Pancreas (tissue), 10 donors: ENCODE measurements around the gene MT1E. TPM values are rescaled to one million over a fixed set of nuclear protein-coding genes. Genes with fewer than 3 reads are reported as not detected.
A peak's percentile ranks its signal among the peaks of the same experiment; 100 is the strongest.

ENCODE experiments used
- ATAC-seq, 4 donors: fragments of 200-7000 bp; cut with Tn5 transposase; one replicate each; pipeline versions ENCODE4 v1.8.0 to v1.9.1; 2020; ENCODE audit warnings: mild to moderate bottlenecking in 4 of 4, moderate library complexity in 4 of 4
- DNase-seq, 6 donors: peaks; one replicate each; pipeline ENCODE4 v3.0.0-alpha.2; 2020
- FAIRE-seq: peaks from 2 replicates; lab custom pipeline; 2012; peaks lifted over from hg19 to GRCh38; lab: Jason Lieb, UNC
- H3K27ac ChIP-seq, 4 donors: fragments of 200-600 bp; sonication (generic); 1 replicate in 3 of 4; 2 replicates in 1 of 4; pipeline versions ENCODE4 v1.5.0 to v1.8.0; 2020
- H3K27me3 ChIP-seq, 4 donors: fragments of 200-600 bp; one replicate each; pipeline ENCODE4 v1.8.0; 2021
- H3K36me3 ChIP-seq, 3 donors: fragments of 200-600 bp; sonication (generic) in 1 of 3; one replicate each; pipeline versions ENCODE4 v1.5.0 to v1.8.0; 2020 to 2021
- H3K4me1 ChIP-seq, 3 donors: fragments of 200-600 bp; one replicate each; pipeline ENCODE4 v1.8.0; 2021
- H3K4me3 ChIP-seq, 4 donors: fragments of 200-600 bp; sonication (generic) in 2 of 4; one replicate each; pipeline versions ENCODE4 v1.5.0 to v1.8.0; 2020 to 2021
- H3K9me3 ChIP-seq, 4 donors: fragments of 200-600 bp; one replicate each; pipeline ENCODE4 v1.8.0; 2021
- CTCF ChIP-seq, 4 donors: fragments of 200-600 bp; sonication (generic) in 3 of 4; IDR thresholded peaks; one replicate each; pipeline versions ENCODE4 v1.5.0 to v1.8.0; 2021; ENCODE audit warnings: antibody characterized with exemption in 4 of 4
- WGBS, 2 donors: extraction: QIAGEN DNeasy Blood & Tissue Kit; methylation state at CpG; one replicate each; pipeline ENCODE4 v1.1.7; 2013; 5-methylcytosine and 5-hydroxymethylcytosine counted together
- intact Hi-C, 3 donors: fragments of 100-400 bp; cut with DNase I; formaldehyde crosslinking; loops; one replicate each; pipeline versions ENCODE4 v1.11.1 to v1.14.2; 2022
- polyA plus RNA-seq, 2 donors: library from polyadenylated mRNA; stranded (reverse); fragments of 200-250 nt; gene quantifications; one replicate each; pipeline ENCODE4 v1.2.3, GENCODE V29; 2013
- total RNA-seq, 6 donors: library from RNA; stranded (reverse); fragmentation: NEBNext Ultra II Directional in 4 of 6; extraction: Animal tissue kit (Norgen Biotek cat#: 25700) in 4 of 6; gene quantifications; one replicate each; pipeline versions ENCODE4 v1.2.1 to v1.2.4, GENCODE V29; 2021 to 2023
- donor health status: healthy with polysubstance abuse.
- donor health status: DM: no; HTN: no; CAD: no; lungs with moderate emphysema.
- donor health status: DM: no; HTN: no; CAD: no.
- donor health status: control.
- donor health status: control.
- donor health status: Bipolar disorder and iron deficiency.
- donor health status: DM: yes; HTN: yes; CAD: no.
- donor health status: DM: no; HTN: no; CAD: no.
- donor health status: DM: no; HTN: no; CAD: no.
- donor health status: DM: yes; HTN: yes; CAD: no.

The MT1E gene
- total and polyA plus RNA-seq, 8 donors = 36.1 to 646 (median 203) TPM

- no peaks in the 10 kb centered on the region for H3K27me3 ChIP-seq
- ATAC-seq (no peak), FAIRE-seq (no peak), DNase-seq (no peak)
- H3K36me3 ChIP-seq = no peaks in the 10 kb centered on the region
- no peak for TF ChIP-seq CTCF (IDR thresholded peaks at IDR 0.05)
- 48 to 53% methylated on average over 11 of the region's 11 CpGs for WGBS, 2 donors
- H3K4me1 ChIP-seq = no peaks in the 10 kb centered on the region
- H3K9me3 ChIP-seq = no peaks in the 10 kb centered on the region
- intact Hi-C loops = loop anchor here in 1 of 3 donors (10.0 kb wide), 1 partner anchor 121 kb away; no protein-coding TSS in a partner anchor
- no peak overlapping the region for H3K4me3 ChIP-seq
- no peak overlapping the region for H3K27ac ChIP-seq
These were observed 42.0 kb upstream of the MT1E start for GRCh38 chr16:56583351-56584168.

- Histone ChIP-seq H3K27me3 (no peaks in the 10 kb centered on the region), H3K4me1 (no peaks in the 10 kb centered on the region), H3K36me3 (no peaks in the 10 kb centered on the region), H3K9me3 (no peaks in the 10 kb centered on the region), H3K27ac (no peak overlapping the region), H3K4me3 (no peak overlapping the region)
- intact Hi-C loops = loop anchor here in 1 of 3 donors (10.0 kb wide), 1 partner anchor 121 kb away; no protein-coding TSS in a partner anchor
- FAIRE-seq = no peak
- no peak for DNase-seq
- TF ChIP-seq CTCF (IDR thresholded peaks at IDR 0.05) = no peak
- ATAC-seq = no peak
- 79 to 86% methylated on average over 11 of the region's 11 CpGs for WGBS, 2 donors
These were observed 41.3 kb upstream of the MT1E start for GRCh38 chr16:56584276-56584675.

- DNase-seq (no peak), FAIRE-seq (no peak), ATAC-seq (no peak)
- no peaks in the 10 kb centered on the region for H3K27me3 ChIP-seq
- H3K36me3 ChIP-seq = no peaks in the 10 kb centered on the region
- intact Hi-C loops = loop anchor here in 1 of 3 donors (10.0 kb wide), 1 partner anchor 116 kb away; no protein-coding TSS in a partner anchor
- no peak for TF ChIP-seq CTCF (IDR thresholded peaks at IDR 0.05)
- no peaks in the 10 kb centered on the region for H3K9me3 ChIP-seq
- peak overlapping the region in 2 of 4 donors; percentile 37 to 49 for H3K4me3 ChIP-seq
- 40% methylated on average over 9 of the region's 9 CpGs for WGBS, 2 donors
- peaks cover 0 to 3% (median 0%) of the 10 kb centered on the region in 3 donors for H3K4me1 ChIP-seq
- no peak overlapping the region for H3K27ac ChIP-seq
These were observed 36.8 kb upstream of the MT1E start for GRCh38 chr16:56588781-56589140.

GRCh38 chr16:56589141-56590039, 36.2 kb upstream of the MT1E start, which contains the start of gene MT3:
TSS of gene MT3 (plus strand) at chr16:56589528. CDS start at chr16:56589591, 63 bp downstream.
- FAIRE-seq (no peak), ATAC-seq (peak in 3 of 4 donors; percentile 45 to 79 (median 78)), DNase-seq (peak in 1 of 6 donors; percentile 69)
- WGBS, 2 donors = 6% methylated on average over 87 of the region's 87 CpGs
- TF ChIP-seq CTCF (IDR thresholded peaks at IDR 0.05) = no peak
- H3K27me3 ChIP-seq = no peaks in the 10 kb centered on the region
- peak within 1 kb of the TSS in 3 of 4 donors; percentile 17 to 49 (median 37) for H3K4me3 ChIP-seq
- peaks cover 0 to 3% (median 0%) of the 10 kb centered on the region in 3 donors for H3K4me1 ChIP-seq
- H3K36me3 ChIP-seq = no peaks in the 10 kb centered on the region
- no peak within 1 kb of the TSS for H3K27ac ChIP-seq
- no peaks in the 10 kb centered on the region for H3K9me3 ChIP-seq
- intact Hi-C loops = loop anchor here in 1 of 3 donors (10.0 kb wide), 1 partner anchor 115 kb away; no protein-coding TSS in a partner anchor
